GM12873 (cell line): ENCODE measurements around the gene TTN.

ENCODE experiments used
- TF ChIP-seq, protein P1 (sequence below): IDR thresholded peaks from 2 replicates; pipeline ENCODE4 v1.5.1; 2012; ENCODE audit warnings: low read depth, mild to moderate bottlenecking, moderate library complexity, low read length, control low read depth; ENCODE audit not compliant: insufficient read depth; ENCODE audit errors: missing control alignments

The TTN gene

GRCh38 chr2:178807227-178808008 is at the start of gene TTN:
Gene TTN, minus strand, starts transcription at chr2:178807423. Its CDS starts 2,781 bp downstream, at chr2:178804642.
- TF ChIP-seq, protein P1, sequence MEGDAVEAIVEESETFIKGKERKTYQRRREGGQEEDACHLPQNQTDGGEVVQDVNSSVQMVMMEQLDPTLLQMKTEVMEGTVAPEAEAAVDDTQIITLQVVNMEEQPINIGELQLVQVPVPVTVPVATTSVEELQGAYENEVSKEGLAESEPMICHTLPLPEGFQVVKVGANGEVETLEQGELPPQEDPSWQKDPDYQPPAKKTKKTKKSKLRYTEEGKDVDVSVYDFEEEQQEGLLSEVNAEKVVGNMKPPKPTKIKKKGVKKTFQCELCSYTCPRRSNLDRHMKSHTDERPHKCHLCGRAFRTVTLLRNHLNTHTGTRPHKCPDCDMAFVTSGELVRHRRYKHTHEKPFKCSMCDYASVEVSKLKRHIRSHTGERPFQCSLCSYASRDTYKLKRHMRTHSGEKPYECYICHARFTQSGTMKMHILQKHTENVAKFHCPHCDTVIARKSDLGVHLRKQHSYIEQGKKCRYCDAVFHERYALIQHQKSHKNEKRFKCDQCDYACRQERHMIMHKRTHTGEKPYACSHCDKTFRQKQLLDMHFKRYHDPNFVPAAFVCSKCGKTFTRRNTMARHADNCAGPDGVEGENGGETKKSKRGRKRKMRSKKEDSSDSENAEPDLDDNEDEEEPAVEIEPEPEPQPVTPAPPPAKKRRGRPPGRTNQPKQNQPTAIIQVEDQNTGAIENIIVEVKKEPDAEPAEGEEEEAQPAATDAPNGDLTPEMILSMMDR: no peak

DNA sequence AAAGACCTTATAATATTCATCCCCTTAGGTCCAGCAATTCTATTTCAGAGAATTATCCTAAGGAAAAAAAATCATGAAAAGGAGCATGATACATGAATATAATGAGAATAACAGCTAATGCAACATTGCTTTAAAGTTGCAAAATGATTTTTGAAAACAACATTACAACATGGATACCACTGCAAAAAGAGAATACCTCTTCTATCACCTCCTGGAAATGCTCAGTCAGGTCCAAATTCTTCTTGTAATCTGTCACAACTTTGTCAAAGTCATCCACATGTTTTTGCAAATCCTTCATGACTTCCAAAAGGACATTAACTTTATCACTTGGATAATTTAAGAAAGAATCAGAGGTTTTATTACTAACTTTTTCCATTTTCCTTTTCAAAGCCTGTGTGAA is 47.9 kb upstream of the TTN start:
- TF ChIP-seq, protein P1: no peak

DNA sequence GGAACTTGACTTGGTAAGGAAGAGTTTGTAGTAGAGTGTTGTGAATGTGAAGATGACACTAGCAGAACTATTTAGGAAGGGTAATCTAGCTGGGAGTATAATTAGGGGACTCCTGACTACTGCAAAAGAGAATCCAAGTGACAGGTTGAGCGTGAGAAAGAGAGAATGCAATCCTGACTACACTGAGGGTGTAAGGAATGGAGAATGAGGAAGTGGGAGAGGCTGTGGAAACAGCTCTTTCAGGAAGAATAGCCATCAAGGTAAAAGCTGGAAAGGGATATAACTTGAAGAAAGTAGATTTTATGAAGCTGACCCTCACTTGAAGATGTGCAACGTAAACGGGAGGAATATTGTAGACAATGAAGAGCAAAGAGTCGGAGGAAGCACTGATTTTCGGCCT is 41.1 kb upstream of the TTN start:
- TF ChIP-seq, protein P1: no peak

DNA sequence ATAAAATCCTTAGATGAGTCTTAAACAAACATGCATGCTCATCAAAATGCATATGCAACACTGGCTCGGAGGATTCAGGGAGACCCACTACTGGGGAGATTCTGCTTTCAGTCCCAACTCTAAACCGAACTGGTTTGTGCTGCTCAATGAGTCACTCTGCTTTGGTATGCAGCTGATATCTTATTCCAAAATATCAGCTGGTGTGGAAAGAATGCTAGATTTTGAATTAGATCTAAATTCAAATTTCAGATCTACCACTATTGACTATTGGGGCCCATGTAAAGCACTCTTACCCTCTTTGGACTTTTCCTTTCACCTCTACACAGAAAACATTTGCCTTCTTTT is 39.2 kb upstream of the TTN start:
- TF ChIP-seq, protein P1: no peak

- TF ChIP-seq, protein P1: no peak
These were observed 38.6 kb upstream of the TTN start for GRCh38 chr2:178845566-178846457.

DNA sequence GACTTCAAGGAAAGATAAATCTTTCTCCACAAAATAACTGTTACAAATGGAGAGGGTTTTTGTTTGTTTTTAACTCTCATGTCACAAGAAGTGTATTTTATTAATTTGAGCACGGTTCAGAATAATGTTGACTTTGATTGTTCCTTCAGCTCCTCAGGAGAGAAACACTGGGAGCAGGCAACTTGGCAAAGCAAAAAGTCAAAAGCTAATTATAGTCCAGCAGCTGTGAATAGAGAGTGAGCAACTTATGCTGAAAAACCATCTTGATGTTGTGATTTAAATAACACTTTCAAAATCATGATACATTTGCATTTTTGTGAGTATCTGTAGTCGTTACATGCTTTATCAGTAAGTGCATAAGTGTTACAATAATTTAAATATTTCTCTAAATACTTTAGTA is 37.5 kb upstream of the TTN start:
- TF ChIP-seq, protein P1: no peak

GRCh38 chr2:178844269-178844668 is 37.0 kb upstream of the TTN start:
- TF ChIP-seq, protein P1: no peak
